Measurements from ENCODE around the gene AMPD1.

Gene AMPD1

GRCh38 chr1:114710360-114710759, 15.0 kb upstream of the AMPD1 start:
- no peak overlapping the region for H4K91ac ChIP-seq (ENCODE audit: low read depth, low read length)
- 100% methylated on average over 2 of the region's 3 CpGs for WGBS (ENCODE audit: extremely low coverage, insufficient coverage, insufficient read length)
- H4K12ac ChIP-seq (ENCODE audit: low read depth, low read length), result no peak overlapping the region
- H3K18ac ChIP-seq (ENCODE audit: low read length), result no peak overlapping the region
- no peak overlapping the region for H3K4ac ChIP-seq (ENCODE audit: low read depth, low read length)
- DNase-seq, result no peak
- no peaks in the 10 kb centered on the region for H3K79me2 ChIP-seq (ENCODE audit: control insufficient read depth, insufficient read depth, low read length, poor library complexity)
- H3K4me2 ChIP-seq (ENCODE audit: low read length), result no peak overlapping the region
- H2BK120ac ChIP-seq (ENCODE audit: insufficient read depth, low read length, poor library complexity), result no peak overlapping the region
- H3K79me1 ChIP-seq (ENCODE audit: low read length), result no peaks in the 10 kb centered on the region
- H2BK12ac ChIP-seq (ENCODE audit: low read length), result no peak overlapping the region
- H2BK5ac ChIP-seq (ENCODE audit: low read depth, low read length, poor library complexity), result no peak overlapping the region
- no peak overlapping the region for H2AK5ac ChIP-seq (ENCODE audit: low read length)
- no peak overlapping the region for H2AFZ ChIP-seq (ENCODE audit: insufficient read depth, low read length, poor library complexity)
- peaks cover 22 to 33% of the 10 kb centered on the region in 2 experiments for H3K36me3 ChIP-seq (ENCODE audit: control insufficient read depth in 1 of 2, insufficient read depth in 2 of 2, low read length in 2 of 2)
- no peak overlapping the region for H3K9ac ChIP-seq (ENCODE audit: low read length)
- no peak overlapping the region for H4K8ac ChIP-seq (ENCODE audit: low read depth, low read length)
- H3K4me3 ChIP-seq (ENCODE audit: low read depth, low read length), result no peak overlapping the region
- H3K23ac ChIP-seq (ENCODE audit: low read length), result no peak overlapping the region
- no peaks in the 10 kb centered on the region for H3K27me3 ChIP-seq (ENCODE audit: insufficient read depth, low read length)
- no peaks in the 10 kb centered on the region for H3K9me3 ChIP-seq (ENCODE audit: insufficient read depth, low read depth, low read length)
- no peaks in the 10 kb centered on the region for H3K4me1 ChIP-seq (ENCODE audit: control insufficient read depth in 1 of 2, insufficient read depth in 2 of 2, low read length in 2 of 2)
- no peak overlapping the region for H3K14ac ChIP-seq (ENCODE audit: low read length)
- no peak overlapping the region for H3K27ac ChIP-seq (ENCODE audit: low read depth, low read length)

GRCh38 chr1:114707604-114708003, 12.3 kb upstream of the AMPD1 start:
- Histone ChIP-seq H3K4me3 (ENCODE audit: low read depth, low read length) (no peak overlapping the region), H4K8ac (ENCODE audit: low read depth, low read length) (no peak overlapping the region), H3K14ac (ENCODE audit: low read length) (no peak overlapping the region), H3K4ac (ENCODE audit: low read depth, low read length) (no peak overlapping the region), H4K12ac (ENCODE audit: low read depth, low read length) (no peak overlapping the region), H4K91ac (ENCODE audit: low read depth, low read length) (no peak overlapping the region), H2BK120ac (ENCODE audit: insufficient read depth, low read length, poor library complexity) (no peak overlapping the region), H3K9ac (ENCODE audit: low read length) (no peak overlapping the region), H2AFZ (ENCODE audit: insufficient read depth, low read length, poor library complexity) (no peak overlapping the region), H3K27me3 (ENCODE audit: insufficient read depth, low read length) (no peaks in the 10 kb centered on the region), H3K18ac (ENCODE audit: low read length) (no peak overlapping the region), H3K9me3 (ENCODE audit: insufficient read depth, low read depth, low read length) (no peaks in the 10 kb centered on the region), H2BK12ac (ENCODE audit: low read length) (no peak overlapping the region), H3K79me1 (ENCODE audit: low read length) (no peaks in the 10 kb centered on the region), H3K4me2 (ENCODE audit: low read length) (no peak overlapping the region), H2AK5ac (ENCODE audit: low read length) (no peak overlapping the region), H2BK5ac (ENCODE audit: low read depth, low read length, poor library complexity) (no peak overlapping the region), H3K36me3 (ENCODE audit: control insufficient read depth in 1 of 2, insufficient read depth in 2 of 2, low read length in 2 of 2) (peaks cover 16 to 26% of the 10 kb centered on the region in 2 experiments), H3K79me2 (ENCODE audit: control insufficient read depth, insufficient read depth, low read length, poor library complexity) (no peaks in the 10 kb centered on the region), H3K4me1 (ENCODE audit: control insufficient read depth in 1 of 2, insufficient read depth in 2 of 2, low read length in 2 of 2) (no peaks in the 10 kb centered on the region), H3K27ac (ENCODE audit: low read depth, low read length) (no peak overlapping the region), H3K23ac (ENCODE audit: low read length) (no peak overlapping the region)
- no CpG with 5 or more reads among the region's 2 CpGs for WGBS (ENCODE audit: extremely low coverage, insufficient coverage, insufficient read length)
- no peak for DNase-seq

- DNase-seq, result no peak
- no peak overlapping the region for H3K27ac ChIP-seq (ENCODE audit: low read depth, low read length)
- peaks cover 2 to 7% of the 10 kb centered on the region in 2 experiments for H3K36me3 ChIP-seq (ENCODE audit: control insufficient read depth in 1 of 2, insufficient read depth in 2 of 2, low read length in 2 of 2)
- H3K9me3 ChIP-seq (ENCODE audit: insufficient read depth, low read depth, low read length), result no peaks in the 10 kb centered on the region
- no peak overlapping the region for H3K14ac ChIP-seq (ENCODE audit: low read length)
- no peaks in the 10 kb centered on the region for H3K4me1 ChIP-seq (ENCODE audit: control insufficient read depth in 1 of 2, insufficient read depth in 2 of 2, low read length in 2 of 2)
- no peak overlapping the region for H2AFZ ChIP-seq (ENCODE audit: insufficient read depth, low read length, poor library complexity)
- no peak overlapping the region for H3K9ac ChIP-seq (ENCODE audit: low read length)
- H3K4ac ChIP-seq (ENCODE audit: low read depth, low read length), result no peak overlapping the region
- no peak overlapping the region for H3K4me3 ChIP-seq (ENCODE audit: low read depth, low read length)
- no peak overlapping the region for H4K8ac ChIP-seq (ENCODE audit: low read depth, low read length)
- no peaks in the 10 kb centered on the region for H3K79me1 ChIP-seq (ENCODE audit: low read length)
- no peak overlapping the region for H4K12ac ChIP-seq (ENCODE audit: low read depth, low read length)
- H3K18ac ChIP-seq (ENCODE audit: low read length), result no peak overlapping the region
- H3K4me2 ChIP-seq (ENCODE audit: low read length), result no peak overlapping the region
- no peaks in the 10 kb centered on the region for H3K27me3 ChIP-seq (ENCODE audit: insufficient read depth, low read length)
- no peaks in the 10 kb centered on the region for H3K79me2 ChIP-seq (ENCODE audit: control insufficient read depth, insufficient read depth, low read length, poor library complexity)
- H2BK5ac ChIP-seq (ENCODE audit: low read depth, low read length, poor library complexity), result no peak overlapping the region
- H2AK5ac ChIP-seq (ENCODE audit: low read length), result no peak overlapping the region
- no peak overlapping the region for H3K23ac ChIP-seq (ENCODE audit: low read length)
- no CpG with 5 or more reads among the region's 1 CpG for WGBS (ENCODE audit: extremely low coverage, insufficient coverage, insufficient read length)
- no peak overlapping the region for H2BK120ac ChIP-seq (ENCODE audit: insufficient read depth, low read length, poor library complexity)
- H4K91ac ChIP-seq (ENCODE audit: low read depth, low read length), result no peak overlapping the region
- no peak overlapping the region for H2BK12ac ChIP-seq (ENCODE audit: low read length)
Measured at GRCh38 chr1:114703242-114703641, 7.9 kb upstream of the AMPD1 start.

- Histone ChIP-seq H4K91ac (ENCODE audit: low read depth, low read length) (no peak overlapping the region), H3K9me3 (ENCODE audit: insufficient read depth, low read depth, low read length) (no peaks in the 10 kb centered on the region), H2BK5ac (ENCODE audit: low read depth, low read length, poor library complexity) (no peak overlapping the region), H3K27me3 (ENCODE audit: insufficient read depth, low read length) (no peaks in the 10 kb centered on the region), H3K4me3 (ENCODE audit: low read depth, low read length) (no peak overlapping the region), H3K4me1 (ENCODE audit: control insufficient read depth in 1 of 2, insufficient read depth in 2 of 2, low read length in 2 of 2) (no peaks in the 10 kb centered on the region), H4K12ac (ENCODE audit: low read depth, low read length) (no peak overlapping the region), H3K4me2 (ENCODE audit: low read length) (no peak overlapping the region), H3K18ac (ENCODE audit: low read length) (no peak overlapping the region), H4K8ac (ENCODE audit: low read depth, low read length) (no peak overlapping the region), H3K27ac (ENCODE audit: low read depth, low read length) (no peak overlapping the region), H3K4ac (ENCODE audit: low read depth, low read length) (no peak overlapping the region), H3K79me1 (ENCODE audit: low read length) (no peaks in the 10 kb centered on the region), H3K14ac (ENCODE audit: low read length) (no peak overlapping the region), H3K23ac (ENCODE audit: low read length) (no peak overlapping the region), H2BK120ac (ENCODE audit: insufficient read depth, low read length, poor library complexity) (no peak overlapping the region), H3K79me2 (ENCODE audit: control insufficient read depth, insufficient read depth, low read length, poor library complexity) (no peaks in the 10 kb centered on the region), H2AFZ (ENCODE audit: insufficient read depth, low read length, poor library complexity) (no peak overlapping the region), H2AK5ac (ENCODE audit: low read length) (no peak overlapping the region), H3K36me3 (ENCODE audit: control insufficient read depth in 1 of 2, insufficient read depth in 2 of 2, low read length in 2 of 2) (peaks cover 1 to 5% of the 10 kb centered on the region in 2 experiments), H2BK12ac (ENCODE audit: low read length) (no peak overlapping the region), H3K9ac (ENCODE audit: low read length) (no peak overlapping the region)
- DNase-seq, result no peak
- no CpG with 5 or more reads among the region's 5 CpGs for WGBS (ENCODE audit: extremely low coverage, insufficient coverage, insufficient read length)
Measured at GRCh38 chr1:114702737-114703136, 7.4 kb upstream of the AMPD1 start.
